GM21786 (cell line): Measurements from ENCODE around the gene KCNIP1.

Experiments used
- ATAC-seq: cut with Tn5 transposase; IDR thresholded peaks from one replicate; pipeline ENCODE4 v1.9.1; 2021; ENCODE audit not compliant: unreplicated experiment

KCNIP1 gene

GRCh38 chr5:170482511-170482910, 21.3 kb upstream of the KCNIP1 start:
- no peak for ATAC-seq

- no peak for ATAC-seq
Observed at GRCh38 chr5:170483701-170484458, 19.9 kb upstream of the KCNIP1 start.

GRCh38 chr5:170484459-170484831, 19.4 kb upstream of the KCNIP1 start:
- ATAC-seq = no peak

DNA sequence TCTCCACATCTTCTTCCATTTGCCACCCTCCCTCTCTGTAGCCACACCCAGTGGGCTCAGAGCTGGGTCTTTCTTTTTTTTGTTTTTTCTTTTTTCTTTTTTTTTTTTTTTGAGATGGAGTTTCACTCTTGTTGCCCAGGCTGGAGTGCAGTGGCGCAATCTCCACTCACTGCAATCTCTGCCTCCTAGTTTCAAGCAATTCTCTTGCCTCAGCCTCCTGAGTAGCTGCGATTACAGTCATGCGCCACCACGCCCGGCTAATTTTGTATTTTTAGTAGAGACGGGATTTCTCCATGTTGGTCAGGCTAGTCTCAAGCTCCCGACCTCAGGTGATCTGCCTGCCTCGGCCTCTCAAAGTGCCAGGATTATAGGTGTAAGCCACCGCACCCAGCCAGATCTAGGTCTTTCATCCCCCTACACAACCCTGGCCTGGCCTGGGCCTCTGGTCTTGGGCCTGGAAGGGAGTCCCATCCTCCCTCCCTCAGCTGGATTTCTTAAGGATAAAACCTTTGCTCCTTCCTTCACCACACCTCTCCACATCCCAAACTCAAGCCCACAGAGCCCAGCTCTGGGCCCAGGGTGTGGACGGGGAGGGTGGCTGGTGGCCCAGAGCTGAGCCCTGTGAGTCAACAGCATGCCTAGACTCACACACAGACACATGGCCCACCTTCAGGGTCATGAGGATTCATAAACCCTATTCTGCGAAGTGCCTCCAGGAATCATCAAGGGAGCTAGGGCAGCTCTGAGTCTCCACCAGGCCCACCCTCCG, 18.8 kb upstream of the KCNIP1 start:
- no peak for ATAC-seq

GRCh38 chr5:170485616-170485911, 18.3 kb upstream of the KCNIP1 start:
- no peak for ATAC-seq

- ATAC-seq = no peak
Observed at GRCh38 chr5:170486371-170486770, 17.4 kb upstream of the KCNIP1 start.

DNA sequence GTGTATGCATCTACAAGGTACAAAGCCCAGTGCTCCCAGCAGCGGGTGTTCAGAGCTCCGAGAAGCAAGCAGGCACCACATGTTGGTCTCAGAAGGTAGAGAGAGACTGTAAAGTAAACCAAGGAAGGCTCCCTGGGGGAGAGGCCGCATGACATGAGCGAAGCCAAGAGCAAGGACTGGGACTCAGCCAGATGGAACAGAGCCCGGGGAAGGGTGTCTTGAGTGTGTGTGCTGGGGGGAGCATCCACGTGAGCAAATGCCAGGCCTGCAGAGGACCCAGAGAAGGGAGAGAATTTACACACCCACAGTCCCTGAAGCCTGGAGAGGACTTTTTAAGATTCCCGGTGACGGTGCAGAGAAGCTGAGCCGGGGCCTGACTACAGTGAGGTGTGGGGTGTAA, 15.2 kb upstream of the KCNIP1 start:
- no peak for ATAC-seq

DNA sequence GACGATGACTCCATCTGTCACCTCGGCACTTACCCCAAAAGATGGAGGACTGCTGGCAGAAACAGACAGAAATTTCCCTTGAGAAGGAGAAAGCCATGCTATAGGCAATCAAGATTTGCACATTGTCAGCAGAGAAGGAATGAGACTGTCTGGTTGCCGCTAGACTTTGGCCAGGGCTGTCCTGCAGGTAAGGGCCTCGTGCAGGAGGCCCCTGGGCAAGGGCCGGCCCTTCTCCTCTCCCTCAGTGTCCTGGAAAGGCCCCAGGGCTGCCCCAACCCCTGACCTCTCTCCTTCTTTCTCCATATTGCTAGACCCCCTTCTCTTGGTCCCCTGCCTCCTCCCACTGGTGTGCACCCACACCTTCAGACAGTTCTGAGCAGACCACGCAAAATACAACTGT, 14.6 kb upstream of the KCNIP1 start:
- ATAC-seq = no peak

DNA sequence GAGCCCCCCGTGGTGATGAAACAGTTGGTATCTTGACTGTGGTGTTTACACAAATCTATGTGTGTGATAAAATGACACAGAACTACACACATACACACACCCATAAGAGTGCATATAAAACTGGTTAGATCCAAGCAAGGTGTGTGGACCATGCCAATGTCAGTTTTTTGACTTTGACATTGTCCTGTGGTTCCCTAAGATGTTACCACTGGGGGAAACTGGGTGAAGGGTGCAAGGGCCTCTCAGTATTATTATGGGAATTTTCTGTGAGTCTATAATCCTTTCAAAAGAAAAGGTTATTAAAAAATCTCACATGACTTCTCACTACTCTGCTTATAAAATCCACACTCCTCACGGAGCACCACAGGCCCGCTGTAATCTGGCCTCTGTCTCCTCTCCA, 13.4 kb upstream of the KCNIP1 start:
- ATAC-seq = no peak

DNA sequence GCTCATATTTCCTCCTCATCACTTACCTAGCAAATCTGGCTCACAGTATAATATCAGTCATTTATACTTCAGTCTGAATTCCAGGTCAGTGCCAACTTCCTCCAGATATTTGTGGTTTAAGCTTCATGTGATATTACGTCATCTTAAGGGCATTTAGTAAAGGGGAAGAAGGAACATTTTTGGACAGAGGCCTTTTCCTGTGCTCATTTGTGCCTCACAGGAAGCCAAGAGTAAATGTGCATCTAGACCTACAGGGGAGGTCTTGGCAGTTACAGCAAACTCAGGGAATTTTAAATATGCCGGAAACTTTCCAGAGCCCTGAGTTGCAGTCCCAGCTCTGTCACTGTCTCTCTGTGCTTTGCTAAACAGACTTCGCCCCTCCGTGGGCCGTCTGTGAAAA, 12.3 kb upstream of the KCNIP1 start:
- no peak for ATAC-seq

DNA sequence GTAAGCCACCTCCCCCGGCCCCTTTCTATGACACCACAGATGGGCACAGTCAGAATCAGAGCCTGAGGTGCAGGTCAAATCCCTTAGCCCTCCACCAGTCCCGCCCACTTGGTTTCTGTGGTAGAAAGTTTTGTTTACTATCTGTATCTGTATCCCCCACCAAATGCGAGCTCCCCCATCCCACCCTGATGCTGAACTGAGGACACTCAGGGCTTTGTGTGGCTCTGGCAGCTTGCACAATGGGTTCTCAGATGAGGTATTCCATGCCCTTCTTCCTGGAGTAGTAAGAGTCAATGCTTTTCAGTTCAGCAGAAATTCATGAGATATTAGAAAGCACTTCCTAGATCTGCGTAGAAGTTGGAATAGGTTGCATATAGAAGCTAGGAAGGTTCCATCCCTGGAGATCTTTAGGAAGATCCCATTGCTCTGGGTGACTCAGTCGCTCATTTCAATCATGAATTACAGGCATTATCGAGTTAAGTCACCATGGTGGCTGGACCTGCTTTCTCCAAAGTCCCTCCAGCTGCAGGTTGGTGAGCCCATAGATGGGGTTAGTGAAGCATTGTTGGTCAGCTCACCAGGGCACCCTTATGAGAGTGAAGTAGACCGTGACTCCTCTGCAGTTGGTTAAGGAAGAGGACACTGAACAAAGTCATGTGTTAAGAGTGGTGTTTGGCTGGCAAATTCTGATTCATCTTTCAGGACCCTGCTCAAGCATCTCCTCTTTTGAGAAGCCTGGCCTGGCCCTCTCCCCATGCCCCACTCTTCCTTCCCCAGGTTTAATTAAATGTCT, 10.6 kb upstream of the KCNIP1 start:
- no peak for ATAC-seq

- ATAC-seq = no peak
Observed at GRCh38 chr5:170494041-170494440, 9.8 kb upstream of the KCNIP1 start.

GRCh38 chr5:170495825-170496661, 7.8 kb upstream of the KCNIP1 start:
- no peak for ATAC-seq

GRCh38 chr5:170496662-170497028, 7.2 kb upstream of the KCNIP1 start:
- no peak for ATAC-seq

DNA sequence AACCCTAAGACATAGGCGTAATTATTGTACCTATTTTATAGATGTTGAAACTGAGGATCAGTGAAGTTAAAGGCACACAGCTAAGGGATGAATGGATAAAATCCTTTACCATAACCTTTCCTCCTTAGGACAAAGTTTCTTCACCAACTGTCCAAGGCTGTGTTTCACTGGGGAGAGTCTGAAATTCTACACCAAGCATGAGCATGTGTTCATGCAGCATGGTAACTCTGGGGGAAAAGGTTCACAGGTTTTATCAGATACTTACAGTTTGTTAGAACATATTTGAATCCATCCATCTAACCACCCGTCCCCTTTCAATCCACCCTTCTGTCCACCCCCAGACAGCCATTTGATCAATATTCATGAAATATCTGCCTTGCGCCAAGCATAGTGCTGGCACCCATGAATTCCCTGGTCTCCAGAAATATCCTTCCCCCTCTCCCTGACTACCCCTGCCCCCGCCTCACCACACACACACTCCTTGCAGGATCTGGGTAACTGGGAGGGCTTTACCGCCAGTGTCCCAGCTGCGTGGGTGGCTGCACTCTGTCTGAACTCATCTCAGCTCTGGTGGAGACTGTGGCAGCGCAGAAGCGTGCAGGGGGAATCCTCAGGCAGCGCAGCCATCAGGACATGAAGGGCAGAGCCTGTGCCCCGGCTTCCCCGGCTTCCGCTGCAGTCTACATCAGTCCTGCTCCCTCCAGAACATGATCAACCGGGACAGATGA, 6.3 kb upstream of the KCNIP1 start:
- ATAC-seq = no peak

DNA sequence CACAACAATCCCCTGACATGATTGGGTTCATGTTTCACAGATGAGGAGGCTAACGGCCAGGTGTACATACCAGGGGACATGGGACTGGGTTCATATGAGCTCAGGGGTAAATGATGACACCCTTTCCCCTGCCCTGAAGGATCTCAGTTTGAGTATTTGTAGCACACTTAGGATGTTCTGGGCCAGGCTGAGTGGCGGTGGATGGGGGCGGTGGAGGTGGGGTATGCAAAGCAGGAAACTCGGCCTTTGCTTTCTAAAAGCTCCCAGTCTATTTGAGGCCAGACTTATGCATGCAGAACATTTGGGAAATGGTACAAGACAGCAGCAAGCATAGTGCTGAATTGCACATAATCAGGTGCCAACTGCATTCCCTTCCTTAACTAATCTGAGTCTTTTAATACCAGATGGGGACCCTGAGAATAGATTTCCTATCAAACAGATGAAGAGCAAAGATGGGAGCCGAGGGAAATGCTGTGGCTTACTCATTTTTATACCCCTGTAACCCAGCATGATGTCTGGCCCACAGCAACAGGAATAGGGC, 4.9 kb upstream of the KCNIP1 start:
- no peak for ATAC-seq

DNA sequence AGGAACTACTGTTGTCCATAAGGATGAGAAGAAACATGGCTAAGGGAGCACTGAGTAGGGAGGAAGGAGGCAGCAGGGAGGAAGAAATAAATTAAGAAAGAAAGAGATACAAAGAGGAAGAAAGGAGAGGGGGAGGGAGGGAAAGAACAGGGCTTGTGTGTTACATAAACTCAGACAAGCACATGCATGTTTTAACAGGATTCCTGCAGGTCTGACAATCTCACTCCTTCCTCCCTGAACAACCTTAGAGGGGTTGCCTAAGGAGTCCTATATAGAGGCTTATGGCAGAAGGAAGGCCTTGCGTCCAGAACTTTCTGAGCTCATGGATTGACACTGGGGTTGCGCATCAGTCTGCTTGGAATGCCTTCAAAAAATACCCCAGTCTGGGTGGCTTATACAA, 4.2 kb upstream of the KCNIP1 start:
- no peak for ATAC-seq

GRCh38 chr5:170501361-170501760, 2.5 kb upstream of the KCNIP1 start:
- ATAC-seq = no peak

GRCh38 chr5:170501931-170502330, 1.9 kb upstream of the KCNIP1 start:
- ATAC-seq = no peak

DNA sequence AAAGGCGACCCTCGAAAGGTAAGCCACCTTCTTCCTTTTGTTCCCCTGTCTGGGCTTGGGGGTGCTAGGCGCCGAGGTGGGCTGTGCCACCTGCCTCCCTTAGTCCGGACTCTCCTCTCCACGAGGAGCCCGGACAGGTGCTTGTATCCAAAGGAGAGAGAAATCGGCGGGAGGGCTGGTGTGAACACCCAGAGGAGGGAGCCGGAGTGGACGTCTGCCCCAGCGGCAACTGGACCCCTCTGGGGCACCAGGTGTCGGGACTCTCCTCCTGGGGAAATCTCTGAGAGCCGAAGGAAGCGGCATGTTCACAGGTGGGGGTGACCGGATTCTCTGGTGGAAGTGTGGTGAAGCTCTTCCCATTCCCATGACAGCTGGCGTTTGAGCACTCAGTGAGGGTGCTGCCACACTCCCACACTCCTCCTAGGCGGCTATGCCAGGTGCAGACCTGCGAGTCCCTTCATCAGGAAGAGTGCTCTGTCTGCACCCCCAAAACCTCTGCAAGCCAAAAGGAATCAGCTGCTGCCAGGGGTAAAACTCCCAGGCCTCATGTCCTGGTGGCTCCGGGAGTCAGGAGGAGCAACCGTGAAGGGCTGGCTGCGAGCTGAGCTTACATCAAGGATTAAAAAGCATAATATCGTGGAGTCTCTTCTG, 921 bp downstream of the KCNIP1 start:
- no peak for ATAC-seq
